Mucosa of gallbladder (tissue), 1 donor: Measurements from ENCODE around the gene FCHSD2. TPM values are rescaled to one million over a fixed set of nuclear protein-coding genes. Genes with fewer than 3 reads are reported as not detected.
A peak's percentile ranks its signal among the peaks of the same experiment; 100 is the strongest.

ENCODE experiments used
- DNase-seq: peaks from one replicate; pipeline ENCODE4 v3.0.0-alpha.2; 2020; ENCODE audit warnings: low spot score
- total RNA-seq: library from RNA; stranded (reverse); gene quantifications from one replicate; pipeline ENCODE4 v1.2.1, GENCODE V29; 2021
- donor health status: DM: no; HTN: no; CAD: no.

The FCHSD2 gene
- 56.4 TPM for total RNA-seq

GRCh38 chr11:73142128-73142377 lies at the start of gene FCHSD2:
FCHSD2 (minus strand) TSS chr11:73142318; CDS start chr11:73141877, 441 bp downstream.
- DNase-seq: no peak

- no peak for DNase-seq
These were observed 49.0 kb upstream of the FCHSD2 start for GRCh38 chr11:73191151-73191550.

GRCh38 chr11:73190557-73190885 lies 48.4 kb upstream of the FCHSD2 start:
- no peak for DNase-seq

- no peak for DNase-seq
These were observed 47.8 kb upstream of the FCHSD2 start for GRCh38 chr11:73189723-73190556.

- no peak for DNase-seq
These were observed 47.2 kb upstream of the FCHSD2 start for GRCh38 chr11:73189315-73189714.

DNA sequence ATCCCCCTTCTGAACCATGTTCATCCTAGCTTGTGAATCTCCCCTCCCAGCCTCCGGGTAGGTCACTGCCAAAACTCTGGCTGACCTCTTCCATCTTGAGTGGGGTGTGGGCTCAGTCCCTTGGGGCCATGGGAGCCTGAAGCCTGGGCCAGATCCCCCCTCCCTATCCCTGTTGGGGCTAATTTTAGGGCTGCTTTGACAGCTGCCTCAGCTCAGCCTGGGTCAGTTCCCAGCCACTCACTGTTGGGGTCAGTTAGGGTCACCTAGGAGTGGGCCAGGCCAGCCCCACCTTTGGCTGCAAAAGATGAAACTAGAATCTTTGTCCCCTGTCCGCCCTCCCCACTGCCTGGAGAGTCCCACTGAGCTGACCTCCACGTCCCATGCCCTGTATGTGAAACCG lies 46.2 kb upstream of the FCHSD2 start:
- DNase-seq: no peak

- DNase-seq: no peak
These were observed 45.7 kb upstream of the FCHSD2 start for GRCh38 chr11:73187854-73188253.

DNA sequence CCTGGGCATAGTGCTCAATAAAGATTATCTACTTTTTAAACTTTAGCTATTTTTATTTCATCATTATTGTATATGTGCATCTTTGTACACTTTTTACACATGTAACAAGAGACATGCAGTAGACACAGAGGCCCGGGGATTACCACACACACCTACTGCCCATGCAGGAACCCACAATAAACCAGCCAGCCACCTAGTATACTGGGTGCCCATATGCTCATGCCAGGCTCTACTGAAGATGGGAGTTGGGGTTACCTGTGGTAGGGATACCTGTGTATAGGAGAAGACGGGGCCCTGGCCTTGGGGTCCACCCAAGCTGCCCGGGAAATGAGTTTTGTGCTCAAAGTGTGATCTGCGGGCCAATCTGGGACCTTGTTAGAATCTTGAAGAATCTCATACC lies 44.8 kb upstream of the FCHSD2 start:
- DNase-seq: no peak

- DNase-seq: no peak
These were observed 44.3 kb upstream of the FCHSD2 start for GRCh38 chr11:73186294-73186850.

- no peak for DNase-seq
These were observed 43.7 kb upstream of the FCHSD2 start for GRCh38 chr11:73185680-73186293.

- peak; percentile 81 for DNase-seq
These were observed 43.0 kb upstream of the FCHSD2 start for GRCh38 chr11:73184953-73185671.

GRCh38 chr11:73182824-73183321 lies 40.8 kb upstream of the FCHSD2 start:
- peak; percentile 75 for DNase-seq

GRCh38 chr11:73178681-73179080 lies 36.6 kb upstream of the FCHSD2 start:
- DNase-seq: no peak

GRCh38 chr11:73177778-73178539 lies 35.8 kb upstream of the FCHSD2 start:
- peak; percentile 86 for DNase-seq

DNA sequence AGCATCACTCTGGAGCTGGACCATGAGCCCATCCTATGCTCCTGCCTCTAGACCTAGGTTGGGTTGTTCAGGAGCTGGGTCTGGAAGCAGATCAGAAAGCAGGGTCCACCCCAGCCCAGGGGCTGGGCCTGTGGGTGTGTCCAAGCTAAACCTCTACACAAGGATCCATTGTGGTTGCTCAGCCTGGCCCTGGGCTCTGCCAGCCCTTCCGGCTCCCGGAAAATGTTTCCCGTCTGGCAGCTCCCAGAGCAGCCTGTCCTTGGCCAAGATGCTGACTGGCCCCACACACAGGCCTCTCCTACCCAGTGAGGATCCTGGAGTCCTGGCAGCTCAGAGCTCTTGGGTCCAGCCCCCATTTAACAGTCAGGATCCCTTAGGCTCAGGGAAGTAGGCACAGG lies 35.3 kb upstream of the FCHSD2 start:
- DNase-seq: no peak

DNA sequence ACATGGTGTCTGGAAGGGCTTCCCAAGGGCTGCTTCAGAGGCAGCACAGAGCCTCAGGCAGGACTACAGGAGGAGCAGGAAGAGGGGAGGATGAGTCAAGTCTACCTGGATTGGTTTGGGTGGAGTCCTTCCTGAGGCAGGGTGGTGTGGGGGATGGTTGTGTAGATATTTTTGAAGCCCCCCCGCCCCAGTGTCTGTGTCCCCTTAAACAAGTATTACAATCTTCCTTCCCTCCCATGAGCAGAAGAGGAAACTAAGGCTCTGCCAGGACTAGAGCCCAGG lies 34.7 kb upstream of the FCHSD2 start:
- DNase-seq: no peak

GRCh38 chr11:73176145-73176873 lies 34.2 kb upstream of the FCHSD2 start:
- DNase-seq: no peak

GRCh38 chr11:73175551-73176144 lies 33.5 kb upstream of the FCHSD2 start:
- DNase-seq: no peak

- no peak for DNase-seq
These were observed 32.3 kb upstream of the FCHSD2 start for GRCh38 chr11:73174495-73174791.

DNA sequence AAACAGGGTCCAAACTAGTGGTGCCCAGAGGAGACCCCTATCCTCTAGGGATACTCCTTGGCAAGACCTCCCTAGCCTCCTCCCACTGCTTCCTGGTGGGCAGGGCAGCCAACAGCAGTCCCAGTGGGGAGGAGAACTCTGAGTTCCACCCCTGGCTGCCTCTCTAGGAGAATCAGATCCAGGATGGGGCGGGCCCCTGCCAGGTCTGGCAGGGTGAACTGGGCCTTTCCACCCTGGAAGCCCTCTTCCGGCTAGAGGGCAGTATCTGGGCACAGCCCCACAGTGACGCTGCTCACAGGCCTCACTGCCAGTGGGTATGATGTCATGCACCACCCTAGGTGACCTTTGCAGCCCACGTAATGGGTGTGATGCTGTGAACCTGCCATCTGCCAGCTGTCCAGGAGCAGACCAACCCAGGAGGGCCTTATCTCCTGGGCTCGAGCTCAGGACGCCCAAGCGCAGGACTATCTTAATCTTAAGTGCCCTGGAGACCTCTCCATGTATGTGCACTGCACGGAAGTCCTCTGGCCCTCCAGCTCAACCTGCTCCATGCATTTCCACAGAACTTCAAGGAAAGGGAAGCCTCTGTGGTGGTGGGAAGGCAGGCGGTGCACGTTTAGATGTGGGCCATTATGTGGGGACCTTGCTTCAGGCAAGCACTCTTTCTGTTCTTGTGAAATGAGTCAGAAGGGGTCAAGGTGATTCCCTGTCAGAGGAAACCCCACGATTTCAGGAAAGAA lies 31.8 kb upstream of the FCHSD2 start:
- DNase-seq: no peak
